Activated T-helper 2 cell treated with anti-CD3 and anti-CD28 coated beads, Interferon-gamma antibody, Interleukin-2, Interleukin-4, amounts not matched to agents 10 μg/mL and 5 μg/mL and 100 μg/mL, durations not matched to agents 14 hours and 24 hours and 36 hours (primary cell): ENCODE measurements around the gene NTRK3. TPM values are rescaled to one million over a fixed set of nuclear protein-coding genes. Genes with fewer than 3 reads are reported as not detected.

ENCODE experiments used
- DNase-seq: peaks from one replicate; pipeline ENCODE4 v3.0.0; 2021; ENCODE audit warnings: low spot score
- H3K27ac Mint-ChIP-seq: one replicate; pipeline ENCODE4 v1.8.0; 2021; ENCODE audit warnings: mixed read lengths
- H3K27me3 Mint-ChIP-seq: one replicate; pipeline ENCODE4 v1.8.0; 2021; ENCODE audit warnings: low read depth, mixed read lengths
- H3K36me3 Mint-ChIP-seq: one replicate; pipeline ENCODE4 v1.8.0; 2021; ENCODE audit warnings: low read depth, mixed read lengths
- H3K4me1 Mint-ChIP-seq: one replicate; pipeline ENCODE4 v1.8.0; 2021; ENCODE audit warnings: low read depth, mixed read lengths
- H3K4me3 Mint-ChIP-seq: one replicate; pipeline ENCODE4 v1.8.0; 2021; ENCODE audit warnings: low read depth, mild to moderate bottlenecking, moderate library complexity, mixed read lengths
- H3K9me3 Mint-ChIP-seq: one replicate; pipeline ENCODE4 v1.8.0; 2021; ENCODE audit warnings: mixed read lengths
- intact Hi-C: fragments of 100-400 bp; cut with micrococcal nuclease; formaldehyde crosslinking; loops from one replicate; pipeline ENCODE4 v1.15.1; 2023
- total RNA-seq: library from RNA; stranded (reverse); gene quantifications from 2 replicates; pipeline ENCODE4 v1.2.3, GENCODE V29; 2022

The NTRK3 gene
- total RNA-seq, 1 donor from 2014 or later = 0.73 TPM

GRCh38 chr15:88181613-88182012 is 74.9 kb downstream of the NTRK3 start:
- intact Hi-C loops = no loop called here
- no peaks in the 10 kb centered on the region for H3K36me3 Mint-ChIP-seq
- peaks cover 4% of the 10 kb centered on the region for H3K4me1 Mint-ChIP-seq

GRCh38 chr15:88179562-88179961 is 77.0 kb downstream of the NTRK3 start:
- Mint-ChIP-seq H3K9me3 (no peaks in the 10 kb centered on the region), H3K36me3 (no peaks in the 10 kb centered on the region), H3K4me3 (no peak overlapping the region), H3K4me1 (peaks cover 4% of the 10 kb centered on the region), H3K27ac (no peak overlapping the region), H3K27me3 (no peaks in the 10 kb centered on the region)
- no peak for DNase-seq
- intact Hi-C loops = no loop called here

More at GRCh38 chr15:88181613-88182012, 74.9 kb downstream of the NTRK3 start:
- no peaks in the 10 kb centered on the region for H3K9me3 Mint-ChIP-seq
- DNase-seq = no peak
- H3K4me3 Mint-ChIP-seq = no peak overlapping the region
- no peak overlapping the region for H3K27ac Mint-ChIP-seq
- H3K27me3 Mint-ChIP-seq = no peaks in the 10 kb centered on the region

- intact Hi-C loops = no loop called here
- no peak for DNase-seq
- no peaks in the 10 kb centered on the region for H3K36me3 Mint-ChIP-seq
- H3K27me3 Mint-ChIP-seq = no peaks in the 10 kb centered on the region
- no peak overlapping the region for H3K27ac Mint-ChIP-seq
- H3K9me3 Mint-ChIP-seq = no peaks in the 10 kb centered on the region
- H3K4me3 Mint-ChIP-seq = no peak overlapping the region
- H3K4me1 Mint-ChIP-seq = peaks cover 4% of the 10 kb centered on the region
Measured at GRCh38 chr15:88178631-88179030, 77.9 kb downstream of the NTRK3 start.

GRCh38 chr15:88177451-88177850 is 79.1 kb downstream of the NTRK3 start:
- no peaks in the 10 kb centered on the region for H3K9me3 Mint-ChIP-seq
- H3K36me3 Mint-ChIP-seq = no peaks in the 10 kb centered on the region
- no peaks in the 10 kb centered on the region for H3K27me3 Mint-ChIP-seq
- no peak overlapping the region for H3K27ac Mint-ChIP-seq
- intact Hi-C loops = no loop called here
- H3K4me3 Mint-ChIP-seq = no peak overlapping the region
- DNase-seq = no peak
- H3K4me1 Mint-ChIP-seq = peaks cover 4% of the 10 kb centered on the region

GRCh38 chr15:88174571-88174970 is 82.0 kb downstream of the NTRK3 start:
- peaks cover 4% of the 10 kb centered on the region for H3K4me1 Mint-ChIP-seq
- H3K36me3 Mint-ChIP-seq = no peaks in the 10 kb centered on the region
- intact Hi-C loops = no loop called here
- H3K27ac Mint-ChIP-seq = no peak overlapping the region
- peaks cover 2% of the 10 kb centered on the region for H3K27me3 Mint-ChIP-seq
- H3K4me3 Mint-ChIP-seq = no peak overlapping the region
- no peaks in the 10 kb centered on the region for H3K9me3 Mint-ChIP-seq
- no peak for DNase-seq

- no peaks in the 10 kb centered on the region for H3K9me3 Mint-ChIP-seq
- DNase-seq = no peak
- intact Hi-C loops = no loop called here
- no peak overlapping the region for H3K27ac Mint-ChIP-seq
- H3K27me3 Mint-ChIP-seq = no peaks in the 10 kb centered on the region
- no peaks in the 10 kb centered on the region for H3K36me3 Mint-ChIP-seq
- no peak overlapping the region for H3K4me3 Mint-ChIP-seq
- H3K4me1 Mint-ChIP-seq = no peaks in the 10 kb centered on the region
Measured at GRCh38 chr15:88166082-88166993, 90.2 kb downstream of the NTRK3 start.

- DNase-seq = no peak
- no peak overlapping the region for H3K4me3 Mint-ChIP-seq
- no peak overlapping the region for H3K27ac Mint-ChIP-seq
- H3K27me3 Mint-ChIP-seq = no peaks in the 10 kb centered on the region
- intact Hi-C loops = no loop called here
- no peaks in the 10 kb centered on the region for H3K36me3 Mint-ChIP-seq
- H3K9me3 Mint-ChIP-seq = no peaks in the 10 kb centered on the region
- no peaks in the 10 kb centered on the region for H3K4me1 Mint-ChIP-seq
Measured at GRCh38 chr15:88161636-88162035, 94.9 kb downstream of the NTRK3 start.

- H3K9me3 Mint-ChIP-seq = no peaks in the 10 kb centered on the region
- no peak for DNase-seq
- no peaks in the 10 kb centered on the region for H3K4me1 Mint-ChIP-seq
- no peak overlapping the region for H3K4me3 Mint-ChIP-seq
- H3K27me3 Mint-ChIP-seq = no peaks in the 10 kb centered on the region
- H3K36me3 Mint-ChIP-seq = no peaks in the 10 kb centered on the region
- intact Hi-C loops = no loop called here
- no peak overlapping the region for H3K27ac Mint-ChIP-seq
Measured at GRCh38 chr15:88155310-88155709, 101.2 kb downstream of the NTRK3 start.

GRCh38 chr15:88152672-88153071 is 103.9 kb downstream of the NTRK3 start:
- intact Hi-C loops = no loop called here
- no peaks in the 10 kb centered on the region for H3K4me1 Mint-ChIP-seq

GRCh38 chr15:88147760-88148159 is 108.8 kb downstream of the NTRK3 start:
- intact Hi-C loops = no loop called here
- H3K9me3 Mint-ChIP-seq = no peaks in the 10 kb centered on the region
- no peaks in the 10 kb centered on the region for H3K4me1 Mint-ChIP-seq
- H3K4me3 Mint-ChIP-seq = no peak overlapping the region
- no peak overlapping the region for H3K27ac Mint-ChIP-seq
- no peak for DNase-seq
- no peaks in the 10 kb centered on the region for H3K36me3 Mint-ChIP-seq
- no peaks in the 10 kb centered on the region for H3K27me3 Mint-ChIP-seq

More at GRCh38 chr15:88152672-88153071, 103.9 kb downstream of the NTRK3 start:
- DNase-seq = no peak
- no peak overlapping the region for H3K27ac Mint-ChIP-seq
- no peaks in the 10 kb centered on the region for H3K36me3 Mint-ChIP-seq
- H3K4me3 Mint-ChIP-seq = no peak overlapping the region
- no peaks in the 10 kb centered on the region for H3K27me3 Mint-ChIP-seq
- no peaks in the 10 kb centered on the region for H3K9me3 Mint-ChIP-seq

GRCh38 chr15:88144921-88145653 is 111.5 kb downstream of the NTRK3 start:
- no peak overlapping the region for H3K27ac Mint-ChIP-seq
- H3K36me3 Mint-ChIP-seq = no peaks in the 10 kb centered on the region
- no peaks in the 10 kb centered on the region for H3K4me1 Mint-ChIP-seq
- DNase-seq = no peak
- H3K9me3 Mint-ChIP-seq = no peaks in the 10 kb centered on the region
- no peak overlapping the region for H3K4me3 Mint-ChIP-seq
- intact Hi-C loops = no loop called here
- H3K27me3 Mint-ChIP-seq = no peaks in the 10 kb centered on the region

GRCh38 chr15:88142121-88142520 is 114.4 kb downstream of the NTRK3 start:
- H3K27ac Mint-ChIP-seq = no peak overlapping the region
- H3K4me1 Mint-ChIP-seq = no peaks in the 10 kb centered on the region
- no peaks in the 10 kb centered on the region for H3K36me3 Mint-ChIP-seq
- DNase-seq = no peak
- H3K4me3 Mint-ChIP-seq = no peak overlapping the region
- H3K9me3 Mint-ChIP-seq = no peaks in the 10 kb centered on the region
- no peaks in the 10 kb centered on the region for H3K27me3 Mint-ChIP-seq
- intact Hi-C loops = no loop called here

GRCh38 chr15:88141269-88141889 is 115.2 kb downstream of the NTRK3 start:
- no peaks in the 10 kb centered on the region for H3K27me3 Mint-ChIP-seq
- H3K4me3 Mint-ChIP-seq = no peak overlapping the region
- no peak for DNase-seq
- H3K27ac Mint-ChIP-seq = no peak overlapping the region
- no peaks in the 10 kb centered on the region for H3K4me1 Mint-ChIP-seq
- H3K9me3 Mint-ChIP-seq = no peaks in the 10 kb centered on the region
- intact Hi-C loops = no loop called here
- H3K36me3 Mint-ChIP-seq = no peaks in the 10 kb centered on the region
